GM19351 (cell line): ENCODE data around the gene TAS2R41.
"Not testable (repeated sequence)": the region's sequence is repeated elsewhere in the genome, so short reads cannot be mapped to it uniquely, and the experiment has no call there.

Experiments
- ATAC-seq: cut with Tn5 transposase; IDR thresholded peaks from one replicate; pipeline ENCODE4 v1.9.1; 2021; ENCODE audit warnings: mild to moderate bottlenecking, moderate library complexity; ENCODE audit not compliant: unreplicated experiment

The TAS2R41 gene

DNA sequence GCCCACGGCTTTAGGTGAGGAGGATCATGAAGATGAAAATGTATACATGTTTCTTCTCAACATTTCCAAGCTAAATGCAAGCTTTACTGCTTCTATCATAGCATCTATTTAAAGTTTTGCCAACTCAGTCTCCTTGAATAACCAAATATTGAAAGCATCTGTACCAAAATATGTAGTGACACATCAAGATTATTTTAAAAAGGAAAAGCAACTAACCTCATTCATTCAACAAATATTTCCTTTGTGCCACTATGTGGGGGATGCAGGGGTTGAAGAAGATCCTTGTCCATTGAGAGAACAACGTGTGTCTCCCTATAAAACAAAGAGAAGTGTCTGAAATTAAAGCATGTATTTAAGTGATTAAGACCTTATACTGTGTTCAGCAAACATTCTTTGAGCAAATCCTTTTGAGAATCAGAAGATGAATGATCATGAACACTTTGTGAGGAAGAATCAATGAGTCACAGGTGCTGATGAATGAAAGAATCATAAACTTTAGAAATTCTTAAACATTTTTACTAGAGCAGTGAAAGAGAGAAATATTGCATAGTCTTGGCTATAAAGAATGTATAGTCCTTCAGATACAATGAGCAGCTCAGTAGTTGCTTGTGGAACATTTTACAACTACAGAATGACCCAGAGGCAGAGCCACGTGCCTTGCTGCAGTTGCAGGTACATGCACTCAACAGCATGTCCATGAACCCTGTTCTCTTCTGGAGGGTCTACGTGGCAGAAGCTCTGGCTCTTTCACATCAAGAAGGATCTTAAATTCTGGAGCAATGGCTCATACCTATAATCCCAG is 20.5 kb upstream of the TAS2R41 start:
- no peak for ATAC-seq

DNA sequence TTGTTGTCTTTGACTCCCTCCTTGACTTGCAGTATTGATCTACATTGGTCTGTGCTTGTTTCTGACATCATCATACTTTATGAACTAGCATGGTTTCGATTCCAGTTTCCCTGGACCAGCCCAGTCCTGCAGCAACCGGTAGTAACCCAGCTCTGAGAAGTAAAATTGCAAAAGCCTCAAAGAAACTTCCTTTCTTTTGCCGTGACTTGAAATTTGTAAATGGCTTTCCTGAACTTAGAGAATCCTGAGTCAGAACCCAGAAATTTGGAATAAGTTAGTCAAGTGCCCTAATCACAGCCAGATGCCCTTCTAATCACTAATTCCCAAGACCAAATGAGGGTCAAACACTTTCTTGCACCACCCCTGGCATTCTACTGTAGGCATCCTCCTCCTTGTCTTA is 19.4 kb upstream of the TAS2R41 start:
- no peak for ATAC-seq

DNA sequence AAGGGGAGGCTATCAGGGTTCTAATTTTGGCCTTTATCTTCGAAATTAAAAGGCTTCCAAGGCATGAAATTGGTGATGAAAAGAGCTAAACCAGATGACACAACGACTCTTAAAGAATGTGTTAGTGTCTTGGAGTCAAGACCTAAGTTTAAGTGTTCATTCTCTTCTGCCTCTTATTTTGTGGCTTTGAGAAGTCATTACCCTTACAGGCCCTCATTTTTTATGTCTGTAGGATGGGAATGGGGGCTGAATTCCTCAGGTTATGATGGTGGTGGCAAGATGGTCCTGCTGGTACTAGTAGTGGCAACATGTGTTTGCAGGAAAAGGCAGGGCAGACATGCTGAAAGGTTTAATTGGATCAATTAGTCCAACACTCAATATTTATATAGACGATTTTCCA is 19.0 kb upstream of the TAS2R41 start:
- ATAC-seq, result no peak

DNA sequence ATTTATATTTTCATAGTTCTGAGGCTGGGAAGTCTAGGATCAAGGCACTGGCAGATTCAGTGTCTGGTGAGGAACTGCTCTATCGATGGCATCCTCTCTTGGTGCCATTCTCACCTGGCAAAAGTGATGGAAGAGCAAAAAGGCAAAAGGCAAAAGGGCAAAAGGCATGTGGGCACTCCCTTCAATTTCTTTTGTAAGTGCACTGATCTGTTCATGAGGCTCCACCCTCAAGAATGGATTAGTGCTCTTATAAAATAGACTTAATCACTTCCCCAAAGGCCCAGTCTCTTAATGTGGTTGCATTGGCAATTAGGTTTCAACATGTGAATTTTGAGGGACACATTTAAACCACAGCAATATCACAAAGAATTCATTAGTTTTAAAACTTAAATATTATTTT is 18.3 kb upstream of the TAS2R41 start:
- ATAC-seq, result no peak

DNA sequence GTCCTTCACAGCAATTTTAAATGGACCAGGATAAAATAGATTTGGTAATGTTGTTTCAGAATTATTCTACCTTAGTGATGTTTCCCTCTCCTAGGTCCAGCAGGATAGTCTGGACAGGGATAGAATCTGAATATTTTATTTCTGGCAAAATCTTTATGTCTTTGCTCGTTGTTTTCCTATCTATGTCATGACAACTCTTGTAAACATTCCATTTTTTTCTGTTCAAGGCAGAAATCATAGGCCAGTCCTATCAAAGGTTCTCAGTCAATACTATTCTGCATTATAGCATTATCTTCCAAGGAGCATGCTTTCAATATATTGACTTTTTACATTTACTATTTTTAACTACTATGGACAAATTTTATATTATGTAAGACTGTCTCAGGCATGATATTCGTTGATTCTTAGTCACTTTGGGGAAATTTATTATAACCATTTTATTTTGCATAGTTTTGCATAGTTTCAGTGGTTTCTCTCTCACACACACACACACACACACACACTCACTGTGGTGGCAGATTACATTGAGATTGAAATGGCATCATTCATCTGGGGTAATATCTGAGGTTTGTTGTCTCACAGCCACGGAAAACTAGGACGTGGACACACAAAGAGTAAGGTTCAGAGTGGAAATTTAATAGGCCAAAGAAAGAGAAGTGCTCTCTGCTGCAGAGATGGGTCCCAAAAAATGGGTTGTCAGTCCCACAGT is 17.2 kb upstream of the TAS2R41 start:
- ATAC-seq, result no peak

DNA sequence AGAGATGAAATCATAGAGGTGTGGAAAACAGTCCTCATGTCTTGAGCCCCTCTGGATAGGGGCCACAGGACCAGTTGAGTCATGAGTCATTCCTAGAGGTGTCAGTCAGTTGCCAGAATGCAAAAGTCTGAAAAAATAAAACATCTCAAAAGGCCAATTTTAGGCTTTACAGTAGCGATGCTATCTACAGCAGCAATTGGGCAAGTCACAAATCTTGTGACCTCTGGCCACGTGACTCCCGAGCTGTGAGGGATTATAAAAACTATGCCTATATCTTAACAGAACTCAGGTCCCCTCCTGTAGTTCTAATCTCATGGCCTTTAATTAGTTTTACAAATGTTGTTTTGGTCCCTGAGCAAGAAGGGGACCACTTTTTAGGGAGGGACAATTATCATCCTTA is 15.6 kb upstream of the TAS2R41 start:
- no peak for ATAC-seq

DNA sequence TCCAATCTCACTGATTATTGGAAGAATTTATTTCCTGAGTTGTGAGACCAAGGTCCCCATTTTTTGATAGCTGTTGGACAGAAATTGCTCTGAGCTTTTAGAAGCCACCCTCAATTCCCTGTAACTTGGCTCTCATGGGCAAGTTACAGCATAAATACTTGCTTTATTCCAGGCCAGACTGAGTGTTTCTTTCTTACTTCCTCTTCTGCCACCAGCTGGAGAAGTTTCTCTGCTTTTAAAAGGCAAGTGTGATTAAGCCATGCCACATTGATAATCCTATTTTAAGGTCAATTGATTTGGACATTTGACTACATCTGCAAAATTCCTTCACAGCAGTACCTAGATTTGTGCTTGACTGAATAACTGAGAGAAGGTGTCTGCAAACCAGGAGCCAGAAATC is 14.1 kb upstream of the TAS2R41 start:
- ATAC-seq, result no peak

DNA sequence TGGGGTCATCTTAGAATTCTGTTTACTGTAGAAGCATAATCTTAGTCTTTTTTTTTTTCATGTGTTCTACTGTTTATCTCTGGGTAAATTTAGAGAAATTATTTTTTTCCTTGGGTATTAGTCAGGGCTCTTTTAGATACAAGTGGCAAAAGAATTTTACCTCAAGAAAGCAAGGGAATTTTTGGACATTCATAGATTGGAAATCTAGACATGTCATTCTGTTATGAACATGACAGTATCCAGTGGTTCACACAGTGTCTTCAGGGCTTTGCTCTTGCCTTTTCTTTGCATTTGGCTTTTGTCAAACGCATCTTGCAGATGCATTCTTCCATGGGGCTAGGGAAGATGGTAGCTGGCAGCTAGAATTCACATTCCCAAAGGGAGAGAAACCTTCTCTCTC is 13.7 kb upstream of the TAS2R41 start:
- no peak for ATAC-seq

DNA sequence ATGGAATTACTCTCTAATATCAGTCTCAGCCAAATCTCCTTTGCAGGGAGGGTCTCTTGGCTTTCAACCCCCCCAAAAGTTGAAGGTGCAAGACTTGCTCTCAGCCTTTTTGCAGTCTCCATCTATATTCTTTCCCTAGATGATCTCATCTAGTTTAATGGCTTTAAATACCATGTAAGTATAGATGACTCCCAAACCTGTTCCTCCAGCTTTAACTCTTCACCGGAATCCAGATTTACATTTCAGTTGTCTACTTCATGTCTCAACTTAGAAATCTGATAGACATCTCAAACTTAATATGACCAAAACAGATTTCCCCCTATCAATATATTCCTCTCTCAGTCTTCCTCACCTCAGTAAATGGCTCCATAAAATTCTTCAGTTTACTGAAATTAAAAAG is 9.9 kb upstream of the TAS2R41 start:
- ATAC-seq, result no peak

DNA sequence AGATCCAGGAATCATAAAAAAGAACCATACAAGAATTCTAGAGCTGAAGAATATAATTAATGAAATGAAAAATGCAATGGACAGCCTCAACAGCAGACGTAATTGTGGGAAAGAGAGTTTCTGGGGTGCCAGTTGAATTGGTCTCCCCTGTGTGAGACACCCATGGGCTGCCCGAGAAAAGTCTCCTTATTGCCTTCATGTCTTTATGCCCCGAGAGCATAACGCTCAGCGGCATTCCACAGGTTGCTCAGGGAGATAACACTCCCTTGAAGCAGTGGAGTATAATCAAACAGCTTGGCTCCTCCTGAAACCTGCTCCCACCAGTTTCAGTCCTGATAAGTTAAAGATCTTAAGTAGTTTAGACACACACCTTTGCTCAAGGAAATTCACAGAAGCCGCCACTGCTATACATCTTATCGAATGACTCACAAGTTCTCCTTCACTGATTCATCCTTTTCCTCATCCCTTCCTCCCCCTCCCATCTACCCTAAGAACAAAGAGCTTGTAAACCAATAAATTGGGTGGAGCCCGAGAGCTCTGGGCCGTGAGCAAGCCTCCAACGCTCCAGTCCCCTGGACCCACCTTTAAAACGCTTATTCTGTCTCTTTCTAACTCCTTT is 5.5 kb upstream of the TAS2R41 start:
- ATAC-seq, result not testable (repeated sequence)

DNA sequence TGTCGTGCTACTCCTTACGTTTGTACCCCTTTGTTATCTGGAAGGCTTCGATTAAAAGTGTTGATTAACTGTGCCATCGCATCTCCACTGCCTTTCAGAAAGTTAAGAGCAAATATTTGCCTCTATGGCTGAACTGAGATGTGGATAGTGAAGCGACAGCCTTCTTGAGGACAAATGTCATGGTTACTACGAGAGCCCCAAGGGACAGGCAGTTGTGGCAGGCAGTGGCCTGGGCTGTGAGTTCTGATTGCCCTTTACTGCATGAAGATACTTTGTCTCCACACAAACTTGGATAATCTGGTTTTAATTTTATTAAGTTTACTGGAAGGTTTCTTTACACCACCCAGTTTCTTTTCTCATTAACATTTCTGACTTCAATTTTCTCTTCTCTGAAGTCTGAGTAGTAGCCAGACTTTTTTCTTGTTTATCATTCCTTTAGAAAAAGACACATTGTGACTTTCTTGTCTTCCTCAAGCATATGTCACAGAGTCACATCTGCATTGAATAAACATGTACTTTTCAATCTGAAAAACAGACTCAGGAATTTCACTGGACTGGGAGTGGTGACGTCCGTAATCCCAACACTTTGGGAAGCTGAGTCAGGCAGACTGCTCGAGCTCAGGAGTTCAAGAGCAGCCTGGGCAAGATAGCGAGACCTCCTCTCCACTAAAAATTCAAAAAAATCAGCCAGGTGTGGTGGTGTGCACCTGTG is 1.5 kb downstream of the TAS2R41 start:
- ATAC-seq, result no peak

DNA sequence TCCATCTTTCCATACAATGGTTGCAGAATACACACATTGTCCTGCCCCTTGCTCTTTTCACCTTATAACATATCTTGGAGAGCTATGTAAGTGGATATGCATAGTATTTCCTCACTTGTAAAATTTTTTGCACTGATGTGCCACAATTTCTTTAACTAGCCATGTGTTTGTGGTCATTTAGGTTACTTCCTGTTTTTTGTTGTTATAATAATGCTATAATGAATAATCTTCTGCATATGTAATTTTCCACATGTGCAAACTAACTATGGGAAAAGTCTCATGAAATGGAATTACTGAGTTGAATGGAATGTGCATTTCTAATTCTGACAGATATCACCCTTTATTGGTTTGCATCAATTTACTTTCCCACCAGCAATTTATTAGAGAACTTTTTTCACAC is 2.8 kb downstream of the TAS2R41 start:
- no peak for ATAC-seq

DNA sequence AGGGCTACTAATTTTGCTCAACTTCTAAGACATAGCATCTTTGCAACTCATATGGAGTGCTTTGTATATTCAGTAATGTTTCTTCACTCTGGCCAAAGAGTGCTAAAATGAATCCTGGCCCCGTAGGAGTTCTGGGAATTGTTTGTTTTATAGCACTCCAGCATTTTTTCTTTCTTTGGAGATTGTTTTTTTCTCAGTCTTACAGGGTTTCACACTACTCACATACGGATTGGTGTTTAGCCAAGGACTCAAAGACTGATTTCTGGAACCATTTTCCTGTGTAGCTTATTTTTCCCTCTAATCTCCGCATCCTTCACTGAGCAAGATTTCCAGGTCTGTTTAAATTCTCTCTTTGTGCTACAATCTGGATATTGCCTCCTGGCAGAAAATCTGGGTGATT is 6.4 kb downstream of the TAS2R41 start:
- ATAC-seq, result no peak

DNA sequence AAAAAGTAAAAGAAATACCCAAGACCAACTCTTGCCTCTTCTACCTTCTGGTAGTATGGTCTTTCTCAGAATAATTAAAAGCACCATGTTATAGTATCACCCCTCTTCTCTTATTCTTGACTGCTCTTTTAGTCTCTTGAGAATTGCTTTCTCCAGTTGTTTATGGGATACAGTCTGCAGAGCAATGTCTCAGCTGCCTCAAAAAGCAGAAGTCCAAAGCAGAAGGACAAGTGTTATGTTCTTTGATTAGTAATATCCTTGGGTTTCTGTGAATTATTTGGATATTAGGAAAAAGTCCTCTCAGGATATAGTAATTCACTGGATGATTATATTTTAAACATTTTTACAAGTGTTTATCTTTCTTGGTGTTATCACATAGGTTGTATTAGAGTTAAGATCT is 7.4 kb downstream of the TAS2R41 start:
- no peak for ATAC-seq

DNA sequence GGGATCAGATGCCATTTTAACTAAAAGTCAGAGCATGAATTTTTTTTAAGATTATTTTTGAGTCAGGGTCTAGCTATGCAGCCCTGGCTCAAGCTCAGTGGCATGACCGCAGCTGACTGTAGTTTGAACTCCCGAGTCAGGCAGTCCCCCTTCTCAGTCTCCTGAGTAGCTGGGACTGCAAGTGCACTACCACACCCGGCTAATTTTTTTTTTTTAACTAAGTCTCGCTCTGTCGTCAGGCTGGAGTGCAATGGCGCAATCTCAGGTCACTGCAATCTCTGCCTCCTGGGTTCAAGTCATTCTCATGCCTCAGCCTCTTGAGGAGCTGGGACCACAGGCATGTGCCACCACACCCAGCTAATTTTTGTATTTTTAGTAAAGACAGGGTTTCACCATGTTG is 7.8 kb downstream of the TAS2R41 start:
- ATAC-seq, result no peak

DNA sequence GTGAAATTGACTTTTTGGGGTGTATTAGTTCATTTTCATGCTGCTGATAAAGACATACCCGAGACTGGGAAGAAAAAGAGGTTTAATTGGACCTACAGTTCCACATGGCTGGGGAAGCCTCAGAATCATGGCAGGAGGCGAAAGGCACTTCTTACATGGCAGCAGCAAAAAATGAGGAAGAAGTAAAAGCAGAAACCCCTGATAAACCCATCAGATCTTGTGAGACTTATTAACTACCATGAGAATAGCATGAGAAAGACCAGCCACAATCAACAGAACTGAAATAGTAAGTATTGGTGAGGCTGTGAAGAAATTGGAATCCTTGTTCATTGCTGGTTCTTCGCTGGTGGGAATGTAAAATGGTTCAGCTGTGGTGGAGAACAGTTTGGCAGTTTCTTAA is 8.6 kb downstream of the TAS2R41 start:
- ATAC-seq, result not testable (repeated sequence)

DNA sequence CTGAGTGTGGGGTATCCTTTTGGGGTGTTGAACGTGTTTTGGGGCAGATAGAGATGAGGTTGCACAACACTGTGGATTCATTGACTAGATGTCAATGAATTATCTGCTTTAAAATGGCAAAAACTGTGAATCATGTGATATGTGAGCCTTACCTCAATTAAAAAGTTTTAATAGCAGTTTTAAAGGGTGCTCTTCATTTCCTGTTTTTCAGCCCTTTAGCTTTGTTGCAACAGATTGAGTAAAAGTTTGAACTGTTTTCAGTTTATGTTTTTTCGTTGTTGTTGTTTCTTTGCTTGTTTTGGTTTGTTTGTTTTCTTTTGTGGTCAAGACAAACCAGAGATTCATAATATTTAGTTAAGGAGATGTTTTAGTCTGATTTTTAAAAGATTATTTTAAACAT is 9.4 kb downstream of the TAS2R41 start:
- no peak for ATAC-seq

DNA sequence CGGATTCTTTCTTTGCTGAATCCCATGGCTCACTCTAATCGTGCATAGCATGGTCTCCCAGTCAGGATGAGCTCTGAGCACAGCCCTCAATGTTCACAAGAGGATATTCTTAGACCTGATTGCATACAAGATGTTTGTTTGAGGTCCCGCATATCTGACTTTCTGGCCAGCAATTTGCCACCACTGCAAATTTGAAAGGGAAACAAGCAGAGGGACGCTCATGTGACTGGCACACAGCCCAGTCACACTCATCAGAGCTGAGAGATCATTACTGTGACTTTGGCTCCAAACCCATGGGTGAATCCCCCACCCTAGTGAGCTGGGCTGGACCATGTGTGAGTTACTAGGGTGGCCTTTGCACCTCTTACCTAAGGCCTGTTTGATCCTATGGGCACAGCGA is 9.9 kb downstream of the TAS2R41 start:
- no peak for ATAC-seq

DNA sequence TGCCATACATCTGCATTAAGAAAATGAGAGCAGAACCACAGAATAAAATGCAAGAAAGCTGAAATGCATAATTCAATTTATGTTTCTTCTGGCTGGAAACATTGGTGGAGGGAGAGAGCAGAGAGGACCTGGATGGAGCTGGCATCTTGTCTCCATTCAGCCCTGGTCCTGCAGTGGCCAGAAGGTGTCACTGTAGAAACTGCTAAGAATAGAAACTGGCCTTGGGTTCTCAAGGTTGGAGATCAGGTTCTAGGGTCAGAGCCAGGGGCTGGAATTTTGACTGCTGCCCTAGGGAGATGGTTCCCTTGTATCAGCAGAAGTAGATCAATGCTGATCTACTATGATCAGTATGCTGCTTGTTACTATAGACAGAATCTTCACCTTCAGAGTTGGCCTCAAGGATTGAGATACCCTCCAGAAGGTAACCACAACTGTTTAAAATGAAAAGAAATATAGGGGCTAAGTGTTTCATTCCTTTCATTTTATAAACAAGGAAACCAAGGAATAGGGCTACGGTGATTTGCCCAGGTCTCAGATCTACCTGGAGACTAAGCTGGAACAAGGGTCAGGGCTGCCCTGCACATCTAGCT is 13.1 kb downstream of the TAS2R41 start:
- peak; percentile 56 for ATAC-seq

DNA sequence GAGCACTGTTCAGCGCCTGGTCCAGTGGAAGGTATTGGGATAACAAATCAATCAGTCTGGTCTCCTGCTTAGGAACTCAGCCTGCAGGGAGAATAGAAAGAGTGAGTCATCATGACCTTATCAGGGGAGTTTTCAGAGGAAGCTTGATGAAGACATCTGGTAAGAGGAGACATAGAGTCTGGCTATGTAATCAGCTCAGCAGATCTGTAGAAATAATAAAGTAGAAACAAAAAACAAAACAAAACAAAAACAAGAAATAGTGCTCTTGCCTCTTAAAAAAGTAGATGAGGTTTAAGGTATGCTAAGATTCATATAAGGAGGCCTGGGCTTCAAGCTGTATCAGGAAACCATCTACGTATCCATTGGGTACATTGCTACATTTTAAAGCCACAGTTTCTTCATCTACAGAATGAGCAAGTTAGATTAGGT is 14.4 kb downstream of the TAS2R41 start:
- ATAC-seq, result no peak
